HepG2 (cell line): ENCODE results near the gene CNP. TPM values are rescaled to one million over a fixed set of nuclear protein-coding genes. Genes with fewer than 3 reads are reported as not detected.

Experiments
- AKAP8 ChIP-seq: sonication (generic); formaldehyde crosslinking; IDR thresholded peaks from 2 replicates; pipeline ENCODE4 v1.5.1; 2020; ENCODE audit warnings: mild to moderate bottlenecking, missing genetic modification reagents
- ATF1 ChIP-seq: IDR thresholded peaks from 2 replicates; pipeline ENCODE4 v1.6.1; 2016; ENCODE audit warnings: mild to moderate bottlenecking, control low read depth
- CREB1 ChIP-seq, 2 experiments: fragments of 450-650 bp in 1 of 2; IDR thresholded peaks; 2 replicates each; pipeline ENCODE4 v1.6.1; 2016 to 2017; ENCODE audit warnings: control low read depth in 1 of 2, mild to moderate bottlenecking in 1 of 2, missing compliant biosample characterization in 1 of 2, missing genetic modification characterization in 1 of 2
- DMAP1 ChIP-seq: IDR thresholded peaks from 2 replicates; pipeline ENCODE4 v1.6.1; 2016
- EEA1 ChIP-seq: sonication (generic); formaldehyde crosslinking; IDR thresholded peaks from 2 replicates; pipeline ENCODE4 v1.5.1; 2020; ENCODE audit warnings: mild to moderate bottlenecking, missing genetic modification reagents, borderline replicate concordance
- NFIB ChIP-seq: sonication (generic); formaldehyde crosslinking; IDR thresholded peaks from 2 replicates; pipeline ENCODE4 v1.9.0; 2021; ENCODE audit warnings: missing genetic modification reagents, mild to moderate bottlenecking, borderline replicate concordance
- POLR2AphosphoS2 ChIP-seq: IDR thresholded peaks from 2 replicates; pipeline ENCODE4 v1.6.1; 2011; ENCODE audit warnings: low read depth, low read length, improper control_type of control experiment
- RAD21 ChIP-seq: fragments of 450-650 bp; formaldehyde crosslinking; IDR thresholded peaks from 2 replicates; pipeline ENCODE4 v1.5.0; 2020; ENCODE audit warnings: mild to moderate bottlenecking
- RFX3 ChIP-seq: IDR thresholded peaks from 2 replicates; pipeline ENCODE4 v1.6.1; 2016; ENCODE audit warnings: missing biosample characterization, missing genetic modification reagents
- SMARCE1 ChIP-seq: fragments of 450-650 bp; IDR thresholded peaks from 2 replicates; pipeline ENCODE4 v1.6.1; 2017; ENCODE audit warnings: borderline replicate concordance
- WIZ ChIP-seq: sonication (generic); formaldehyde crosslinking; IDR thresholded peaks from 2 replicates; pipeline ENCODE4 v1.5.1; 2020; ENCODE audit warnings: mild to moderate bottlenecking, missing genetic modification reagents
- ZNF180 ChIP-seq: sonication (generic); formaldehyde crosslinking; IDR thresholded peaks from 2 replicates; pipeline ENCODE4 v1.4.0; 2020; ENCODE audit warnings: low read depth, missing genetic modification reagents, borderline replicate concordance
- ZNF570 ChIP-seq: sonication (generic); formaldehyde crosslinking; IDR thresholded peaks from 2 replicates; pipeline ENCODE4 v1.4.0; 2020; ENCODE audit warnings: mild to moderate bottlenecking, missing genetic modification reagents, borderline replicate concordance
- ZNF816 ChIP-seq: sonication (generic); formaldehyde crosslinking; IDR thresholded peaks from 2 replicates; pipeline ENCODE4 v1.8.0; 2022; ENCODE audit warnings: missing genetic modification reagents, mild to moderate bottlenecking, borderline replicate concordance
- ZNF883 ChIP-seq: sonication (generic); formaldehyde crosslinking; IDR thresholded peaks from 2 replicates; pipeline ENCODE4 v1.5.1; 2020; ENCODE audit warnings: mild to moderate bottlenecking, missing genetic modification reagents; ENCODE audit errors: not compliant biosample characterization
- ZSCAN25 ChIP-seq: sonication (generic); formaldehyde crosslinking; IDR thresholded peaks from 2 replicates; pipeline ENCODE4 v1.8.0; 2022; ENCODE audit warnings: mild to moderate bottlenecking, missing genetic modification reagents
- polyA plus RNA-seq, 8 experiments: library from polyadenylated mRNA; depleted of rRNA in 3 of 8; stranded (reverse) in 7 of 8; unstranded in 1 of 8; fragments of >200 nt; fragmentation: Illumina TruSeq in 4 of 8; extraction: Trizol in 4 of 8; gene quantifications; 2 replicates each; pipeline versions ENCODE4 v1.2.1 to v1.2.3, GENCODE V29; 2011 to 2016; ENCODE audit warnings: low read depth in 4 of 8, missing spikeins in 1 of 8, mixed read lengths in 1 of 8; ENCODE audit not compliant: insufficient read depth in 1 of 8
- total RNA-seq, 5 experiments: library from RNA; depleted of rRNA; stranded (reverse); fragments of >200 nt; fragmentation: Illumina TruSeq; extraction: Trizol; gene quantifications; 2 replicates each; pipeline ENCODE4 v1.2.3, GENCODE V29; 2016; ENCODE audit warnings: low read depth in 1 of 5
- TF ChIP-seq, protein P1 (sequence below): IDR thresholded peaks from 2 replicates; pipeline ENCODE4 v1.6.1; 2012; ENCODE audit warnings: inconsistent platforms
- TF ChIP-seq, protein P2 (sequence below): sonication (generic); formaldehyde crosslinking; IDR thresholded peaks from 2 replicates; pipeline ENCODE4 v1.4.0; 2020; ENCODE audit warnings: missing genetic modification reagents
- TF ChIP-seq, protein P3 (sequence below): sonication (generic); formaldehyde crosslinking; IDR thresholded peaks from 2 replicates; pipeline ENCODE4 v1.5.1; 2020; ENCODE audit warnings: missing genetic modification reagents, mild to moderate bottlenecking, borderline replicate concordance
- TF ChIP-seq, protein P4 (sequence below): sonication (generic); formaldehyde crosslinking; IDR thresholded peaks from 2 replicates; pipeline ENCODE4 v1.8.0; 2022; ENCODE audit warnings: mild to moderate bottlenecking, missing genetic modification reagents, moderate library complexity
- TF ChIP-seq, protein P5 (sequence below): sonication (generic); formaldehyde crosslinking; IDR thresholded peaks from 2 replicates; pipeline ENCODE4 v1.5.0; 2020; ENCODE audit warnings: mild to moderate bottlenecking, low read depth, missing genetic modification reagents, borderline replicate concordance
- TF ChIP-seq, protein P6 (sequence below): sonication (generic); formaldehyde crosslinking; IDR thresholded peaks from 2 replicates; pipeline ENCODE4 v1.4.0; 2020; ENCODE audit warnings: missing genetic modification reagents, borderline replicate concordance

The CNP gene
- total and polyA plus RNA-seq, 2 of the 13 experiments (the other 11 are each of a cell fraction or from before 2014, with no cell fraction given): 97.2 to 161 TPM

DNA sequence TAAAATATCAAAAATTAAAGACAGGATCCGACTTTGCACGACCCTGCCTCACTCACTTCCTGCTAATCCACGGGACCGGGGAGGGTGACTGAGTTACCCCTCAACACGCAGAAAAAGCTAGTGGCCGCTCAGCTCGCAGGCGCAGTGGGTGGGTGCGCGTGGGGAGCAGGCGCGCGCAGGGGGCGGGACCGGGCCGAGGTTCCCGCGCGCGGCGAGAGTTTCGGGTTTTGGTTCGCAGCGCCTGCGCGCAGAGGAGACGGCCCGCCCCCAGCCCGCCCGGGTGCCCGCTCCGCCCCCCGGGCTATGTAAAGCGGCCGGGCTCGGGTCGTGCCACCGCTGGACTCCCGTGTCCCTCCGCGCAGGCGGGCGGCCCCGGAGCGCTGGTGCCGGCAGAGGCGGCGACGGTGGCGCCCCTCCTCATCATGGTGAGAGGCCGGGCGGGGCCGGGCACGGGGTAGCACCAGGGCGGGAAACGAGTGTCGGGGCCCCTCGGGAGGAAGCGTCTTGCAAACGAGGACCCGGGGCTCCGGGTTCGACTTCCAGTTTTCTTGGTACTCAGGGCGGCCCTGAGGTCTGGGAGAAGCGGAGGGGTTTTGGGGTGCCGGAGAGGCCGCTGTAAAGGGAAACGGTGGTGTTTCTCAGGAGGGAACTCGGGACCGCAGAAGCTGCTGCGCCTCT, at the start of gene CNP (continued):
- TF ChIP-seq NFIB (CRISPR knock-in tag) (no peak), POLR2AphosphoS2 (peak; percentile 82), CREB1 (IDR thresholded peaks at IDR 0.05) (no peak), CREB1 (CRISPR knock-in tag; IDR thresholded peaks at IDR 0.05) (no peak), ZNF570 (CRISPR knock-in tag) (peak; percentile 84; the same call in 1 of the 2 replicates), WIZ (CRISPR knock-in tag) (peak; percentile 56; the same call in 1 of the 2 replicates), RAD21 (CRISPR knock-in tag) (peak; percentile 72), EEA1 (CRISPR knock-in tag) (no peak), DMAP1 (peak; percentile 54; the same call in 1 of the 2 replicates), ZNF180 (no peak), AKAP8 (peak; percentile 73; the same call in 1 of the 2 replicates), ZSCAN25 (CRISPR knock-in tag) (peak; percentile 68), RFX3 (CRISPR knock-in tag) (no peak), SMARCE1 (no peak), ATF1 (CRISPR knock-in tag) (no peak), ZNF883 (CRISPR knock-in tag) (peak; percentile 76), ZNF816 (no peak; the same call in 1 of the 2 replicates)
- TF ChIP-seq, protein P1, sequence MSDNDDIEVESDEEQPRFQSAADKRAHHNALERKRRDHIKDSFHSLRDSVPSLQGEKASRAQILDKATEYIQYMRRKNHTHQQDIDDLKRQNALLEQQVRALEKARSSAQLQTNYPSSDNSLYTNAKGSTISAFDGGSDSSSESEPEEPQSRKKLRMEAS: peak; percentile 90
- TF ChIP-seq, protein P2, sequence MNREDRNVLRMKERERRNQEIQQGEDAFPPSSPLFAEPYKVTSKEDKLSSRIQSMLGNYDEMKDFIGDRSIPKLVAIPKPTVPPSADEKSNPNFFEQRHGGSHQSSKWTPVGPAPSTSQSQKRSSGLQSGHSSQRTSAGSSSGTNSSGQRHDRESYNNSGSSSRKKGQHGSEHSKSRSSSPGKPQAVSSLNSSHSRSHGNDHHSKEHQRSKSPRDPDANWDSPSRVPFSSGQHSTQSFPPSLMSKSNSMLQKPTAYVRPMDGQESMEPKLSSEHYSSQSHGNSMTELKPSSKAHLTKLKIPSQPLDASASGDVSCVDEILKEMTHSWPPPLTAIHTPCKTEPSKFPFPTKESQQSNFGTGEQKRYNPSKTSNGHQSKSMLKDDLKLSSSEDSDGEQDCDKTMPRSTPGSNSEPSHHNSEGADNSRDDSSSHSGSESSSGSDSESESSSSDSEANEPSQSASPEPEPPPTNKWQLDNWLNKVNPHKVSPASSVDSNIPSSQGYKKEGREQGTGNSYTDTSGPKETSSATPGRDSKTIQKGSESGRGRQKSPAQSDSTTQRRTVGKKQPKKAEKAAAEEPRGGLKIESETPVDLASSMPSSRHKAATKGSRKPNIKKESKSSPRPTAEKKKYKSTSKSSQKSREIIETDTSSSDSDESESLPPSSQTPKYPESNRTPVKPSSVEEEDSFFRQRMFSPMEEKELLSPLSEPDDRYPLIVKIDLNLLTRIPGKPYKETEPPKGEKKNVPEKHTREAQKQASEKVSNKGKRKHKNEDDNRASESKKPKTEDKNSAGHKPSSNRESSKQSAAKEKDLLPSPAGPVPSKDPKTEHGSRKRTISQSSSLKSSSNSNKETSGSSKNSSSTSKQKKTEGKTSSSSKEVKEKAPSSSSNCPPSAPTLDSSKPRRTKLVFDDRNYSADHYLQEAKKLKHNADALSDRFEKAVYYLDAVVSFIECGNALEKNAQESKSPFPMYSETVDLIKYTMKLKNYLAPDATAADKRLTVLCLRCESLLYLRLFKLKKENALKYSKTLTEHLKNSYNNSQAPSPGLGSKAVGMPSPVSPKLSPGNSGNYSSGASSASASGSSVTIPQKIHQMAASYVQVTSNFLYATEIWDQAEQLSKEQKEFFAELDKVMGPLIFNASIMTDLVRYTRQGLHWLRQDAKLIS: no peak; the same call in 1 of the 2 replicates
- TF ChIP-seq, protein P3, sequence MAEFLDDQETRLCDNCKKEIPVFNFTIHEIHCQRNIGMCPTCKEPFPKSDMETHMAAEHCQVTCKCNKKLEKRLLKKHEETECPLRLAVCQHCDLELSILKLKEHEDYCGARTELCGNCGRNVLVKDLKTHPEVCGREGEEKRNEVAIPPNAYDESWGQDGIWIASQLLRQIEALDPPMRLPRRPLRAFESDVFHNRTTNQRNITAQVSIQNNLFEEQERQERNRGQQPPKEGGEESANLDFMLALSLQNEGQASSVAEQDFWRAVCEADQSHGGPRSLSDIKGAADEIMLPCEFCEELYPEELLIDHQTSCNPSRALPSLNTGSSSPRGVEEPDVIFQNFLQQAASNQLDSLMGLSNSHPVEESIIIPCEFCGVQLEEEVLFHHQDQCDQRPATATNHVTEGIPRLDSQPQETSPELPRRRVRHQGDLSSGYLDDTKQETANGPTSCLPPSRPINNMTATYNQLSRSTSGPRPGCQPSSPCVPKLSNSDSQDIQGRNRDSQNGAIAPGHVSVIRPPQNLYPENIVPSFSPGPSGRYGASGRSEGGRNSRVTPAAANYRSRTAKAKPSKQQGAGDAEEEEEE (CRISPR knock-in tag): no peak
- TF ChIP-seq, protein P4, sequence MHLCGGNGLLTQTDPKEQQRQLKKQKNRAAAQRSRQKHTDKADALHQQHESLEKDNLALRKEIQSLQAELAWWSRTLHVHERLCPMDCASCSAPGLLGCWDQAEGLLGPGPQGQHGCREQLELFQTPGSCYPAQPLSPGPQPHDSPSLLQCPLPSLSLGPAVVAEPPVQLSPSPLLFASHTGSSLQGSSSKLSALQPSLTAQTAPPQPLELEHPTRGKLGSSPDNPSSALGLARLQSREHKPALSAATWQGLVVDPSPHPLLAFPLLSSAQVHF: peak; percentile 88
- TF ChIP-seq, protein P5, sequence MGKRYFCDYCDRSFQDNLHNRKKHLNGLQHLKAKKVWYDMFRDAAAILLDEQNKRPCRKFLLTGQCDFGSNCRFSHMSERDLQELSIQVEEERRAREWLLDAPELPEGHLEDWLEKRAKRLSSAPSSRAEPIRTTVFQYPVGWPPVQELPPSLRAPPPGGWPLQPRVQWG: no peak
- TF ChIP-seq, protein P6, sequence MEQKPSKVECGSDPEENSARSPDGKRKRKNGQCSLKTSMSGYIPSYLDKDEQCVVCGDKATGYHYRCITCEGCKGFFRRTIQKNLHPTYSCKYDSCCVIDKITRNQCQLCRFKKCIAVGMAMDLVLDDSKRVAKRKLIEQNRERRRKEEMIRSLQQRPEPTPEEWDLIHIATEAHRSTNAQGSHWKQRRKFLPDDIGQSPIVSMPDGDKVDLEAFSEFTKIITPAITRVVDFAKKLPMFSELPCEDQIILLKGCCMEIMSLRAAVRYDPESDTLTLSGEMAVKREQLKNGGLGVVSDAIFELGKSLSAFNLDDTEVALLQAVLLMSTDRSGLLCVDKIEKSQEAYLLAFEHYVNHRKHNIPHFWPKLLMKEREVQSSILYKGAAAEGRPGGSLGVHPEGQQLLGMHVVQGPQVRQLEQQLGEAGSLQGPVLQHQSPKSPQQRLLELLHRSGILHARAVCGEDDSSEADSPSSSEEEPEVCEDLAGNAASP (CRISPR knock-in tag): no peak
